ENCODE measurements around the gene TRIM16.

DNA sequence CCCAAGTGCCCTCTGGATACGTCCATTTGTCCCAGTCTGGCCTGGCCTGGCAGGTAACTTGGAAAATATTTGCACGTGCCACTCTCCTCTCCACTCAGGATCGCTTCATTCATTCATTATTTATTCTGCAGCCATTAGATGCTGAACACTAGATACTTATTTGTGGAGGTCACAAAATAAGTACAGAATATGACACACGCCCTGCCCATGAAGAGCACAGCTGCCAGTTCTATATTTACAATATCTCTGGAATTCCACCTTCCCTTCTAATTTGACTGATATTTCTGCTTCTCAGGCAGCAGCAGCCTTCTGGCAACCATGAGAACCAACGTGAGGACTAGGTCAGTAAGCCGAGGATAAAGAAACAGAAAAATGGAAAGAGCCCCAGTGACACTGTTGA is 20.9 kb downstream of the TRIM16 start:
- TF ChIP-seq, protein P1, sequence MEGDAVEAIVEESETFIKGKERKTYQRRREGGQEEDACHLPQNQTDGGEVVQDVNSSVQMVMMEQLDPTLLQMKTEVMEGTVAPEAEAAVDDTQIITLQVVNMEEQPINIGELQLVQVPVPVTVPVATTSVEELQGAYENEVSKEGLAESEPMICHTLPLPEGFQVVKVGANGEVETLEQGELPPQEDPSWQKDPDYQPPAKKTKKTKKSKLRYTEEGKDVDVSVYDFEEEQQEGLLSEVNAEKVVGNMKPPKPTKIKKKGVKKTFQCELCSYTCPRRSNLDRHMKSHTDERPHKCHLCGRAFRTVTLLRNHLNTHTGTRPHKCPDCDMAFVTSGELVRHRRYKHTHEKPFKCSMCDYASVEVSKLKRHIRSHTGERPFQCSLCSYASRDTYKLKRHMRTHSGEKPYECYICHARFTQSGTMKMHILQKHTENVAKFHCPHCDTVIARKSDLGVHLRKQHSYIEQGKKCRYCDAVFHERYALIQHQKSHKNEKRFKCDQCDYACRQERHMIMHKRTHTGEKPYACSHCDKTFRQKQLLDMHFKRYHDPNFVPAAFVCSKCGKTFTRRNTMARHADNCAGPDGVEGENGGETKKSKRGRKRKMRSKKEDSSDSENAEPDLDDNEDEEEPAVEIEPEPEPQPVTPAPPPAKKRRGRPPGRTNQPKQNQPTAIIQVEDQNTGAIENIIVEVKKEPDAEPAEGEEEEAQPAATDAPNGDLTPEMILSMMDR (IDR thresholded peaks at IDR 0.05; ENCODE audit: low read length) = no peak
- TF ChIP-seq EZH2 (IDR thresholded peaks at IDR 0.05; ENCODE audit: borderline replicate concordance, low read length) = no peak

Measured in OCI-LY1 (cell line).